ENCODE results near the gene GPR26. TPM values are rescaled to one million over a fixed set of nuclear protein-coding genes. Genes with fewer than 3 reads are reported as not detected.

GPR26 gene
- total RNA-seq, 1 donor from 2014 or later, result not detected

- Mint-ChIP-seq H3K4me1 (ENCODE audit: low read depth) (no peaks in the 10 kb centered on the region), H3K4me3 (ENCODE audit: low read depth) (no peak overlapping the region), H3K27ac (no peak overlapping the region), H3K27me3 (ENCODE audit: low read depth) (no peaks in the 10 kb centered on the region), H3K9me3 (no peaks in the 10 kb centered on the region), H3K36me3 (ENCODE audit: low read depth) (no peaks in the 10 kb centered on the region)
- DNase-seq (ENCODE audit: low spot score), result no peak
- intact Hi-C loops (cut with micrococcal nuclease), result no loop called here
Observed at GRCh38 chr10:123689880-123690279, 23.7 kb downstream of the GPR26 start.

- H3K9me3 Mint-ChIP-seq, result no peaks in the 10 kb centered on the region
- no peaks in the 10 kb centered on the region for H3K36me3 Mint-ChIP-seq (ENCODE audit: low read depth)
- peaks cover 2% of the 10 kb centered on the region for H3K27me3 Mint-ChIP-seq (ENCODE audit: low read depth)
- intact Hi-C loops (cut with micrococcal nuclease), result no loop called here
- no peak overlapping the region for H3K27ac Mint-ChIP-seq
- H3K4me1 Mint-ChIP-seq (ENCODE audit: low read depth), result no peaks in the 10 kb centered on the region
- no peak overlapping the region for H3K4me3 Mint-ChIP-seq (ENCODE audit: low read depth)
- no peak for DNase-seq (ENCODE audit: low spot score)
Observed at GRCh38 chr10:123703195-123703790, 37.1 kb downstream of the GPR26 start.

DNA sequence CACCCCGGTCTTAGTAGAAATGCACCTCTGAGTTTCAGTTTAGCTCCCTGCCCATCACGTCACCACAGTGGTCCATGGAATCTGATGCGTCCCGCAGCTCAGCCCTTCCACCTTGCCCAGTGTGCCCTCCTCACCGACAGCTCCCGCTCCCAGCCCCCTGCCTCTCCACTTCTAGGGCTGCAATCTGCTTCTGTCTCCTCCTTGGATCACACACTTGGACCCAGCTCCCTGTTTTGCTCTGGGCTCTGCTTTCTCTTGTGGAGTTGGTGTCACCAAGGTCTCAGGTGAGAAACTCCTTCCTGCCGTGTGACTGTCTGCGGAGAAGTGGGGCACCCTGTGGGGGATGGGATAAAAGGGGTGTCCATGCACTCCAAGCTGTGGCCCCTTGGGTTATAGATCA, 37.9 kb downstream of the GPR26 start:
- no peaks in the 10 kb centered on the region for H3K36me3 Mint-ChIP-seq (ENCODE audit: low read depth)
- peaks cover 2% of the 10 kb centered on the region for H3K27me3 Mint-ChIP-seq (ENCODE audit: low read depth)
- H3K4me1 Mint-ChIP-seq (ENCODE audit: low read depth), result no peaks in the 10 kb centered on the region
- H3K4me3 Mint-ChIP-seq (ENCODE audit: low read depth), result no peak overlapping the region
- no peaks in the 10 kb centered on the region for H3K9me3 Mint-ChIP-seq
- intact Hi-C loops (cut with micrococcal nuclease), result no loop called here
- H3K27ac Mint-ChIP-seq, result no peak overlapping the region
- no peak for DNase-seq (ENCODE audit: low spot score)

DNA sequence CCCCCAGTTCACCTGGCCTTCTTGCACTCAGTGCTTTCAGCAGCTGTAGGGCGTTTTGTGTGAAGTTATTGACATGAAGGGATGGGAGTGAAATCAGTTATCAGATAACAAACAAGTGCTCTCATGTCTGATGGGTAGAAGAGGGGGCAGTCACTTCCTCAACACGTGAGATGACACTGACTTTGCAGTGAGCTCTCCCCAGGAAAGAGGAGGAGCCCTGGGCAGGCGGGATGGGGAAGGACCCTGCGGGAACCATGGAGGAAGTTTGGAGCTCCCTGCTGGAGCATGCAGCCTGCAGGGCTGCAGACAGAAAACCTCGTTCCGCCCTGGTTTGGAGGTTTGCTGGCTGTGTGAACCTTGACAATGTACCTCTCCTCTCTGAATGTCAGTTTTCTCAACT, 38.7 kb downstream of the GPR26 start:
- Mint-ChIP-seq H3K27ac (no peak overlapping the region), H3K36me3 (ENCODE audit: low read depth) (no peaks in the 10 kb centered on the region), H3K4me3 (ENCODE audit: low read depth) (no peak overlapping the region), H3K27me3 (ENCODE audit: low read depth) (peaks cover 2% of the 10 kb centered on the region), H3K9me3 (no peaks in the 10 kb centered on the region), H3K4me1 (ENCODE audit: low read depth) (no peaks in the 10 kb centered on the region)
- intact Hi-C loops (cut with micrococcal nuclease), result no loop called here
- no peak for DNase-seq (ENCODE audit: low spot score)

DNA sequence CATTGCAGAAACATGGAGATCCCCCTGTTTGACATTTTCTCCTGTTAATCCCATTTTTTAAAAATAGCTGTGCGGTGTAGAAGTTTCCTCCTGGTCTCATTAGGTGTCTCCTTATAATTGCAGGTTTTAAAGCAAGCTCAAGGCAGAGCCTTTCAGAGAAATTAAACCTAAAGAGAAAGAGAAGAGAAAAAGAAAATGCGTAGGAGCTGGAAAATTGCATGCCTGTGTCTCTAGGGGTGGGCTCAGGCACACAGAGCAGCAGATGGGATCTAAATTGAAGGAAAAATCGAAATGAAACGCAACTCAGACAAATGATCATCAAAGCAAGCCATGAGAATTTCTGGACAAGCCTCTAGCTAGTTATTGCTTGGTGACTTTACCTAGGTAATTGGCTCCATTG, 40.1 kb downstream of the GPR26 start:
- intact Hi-C loops (cut with micrococcal nuclease), result no loop called here
- H3K27ac Mint-ChIP-seq, result no peak overlapping the region
- DNase-seq (ENCODE audit: low spot score), result no peak
- no peaks in the 10 kb centered on the region for H3K36me3 Mint-ChIP-seq (ENCODE audit: low read depth)
- H3K4me3 Mint-ChIP-seq (ENCODE audit: low read depth), result no peak overlapping the region
- no peaks in the 10 kb centered on the region for H3K4me1 Mint-ChIP-seq (ENCODE audit: low read depth)
- H3K27me3 Mint-ChIP-seq (ENCODE audit: low read depth), result peaks cover 2% of the 10 kb centered on the region
- no peaks in the 10 kb centered on the region for H3K9me3 Mint-ChIP-seq

DNA sequence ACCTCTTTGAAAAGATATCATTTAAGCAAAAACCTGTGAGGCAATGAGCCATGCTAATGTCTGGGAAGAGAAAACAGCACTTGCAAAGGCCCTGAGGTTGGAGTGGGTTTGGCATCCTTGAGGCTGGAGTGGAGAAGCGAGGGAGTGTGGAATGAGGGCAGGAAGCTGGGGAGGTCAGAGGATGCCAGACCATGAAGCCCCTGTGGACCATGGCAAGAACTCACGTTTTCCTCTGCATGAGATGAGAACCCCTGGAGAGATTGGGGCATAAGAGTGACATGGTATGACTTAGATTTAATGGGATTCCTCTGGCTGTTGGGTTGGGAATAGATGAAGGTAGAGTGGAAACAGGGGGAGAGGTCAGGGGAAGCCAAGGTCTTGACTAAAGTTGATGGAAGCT, 49.4 kb downstream of the GPR26 start:
- Mint-ChIP-seq H3K27ac (no peak overlapping the region), H3K9me3 (no peaks in the 10 kb centered on the region), H3K4me1 (ENCODE audit: low read depth) (no peaks in the 10 kb centered on the region), H3K27me3 (ENCODE audit: low read depth) (no peaks in the 10 kb centered on the region), H3K36me3 (ENCODE audit: low read depth) (no peaks in the 10 kb centered on the region), H3K4me3 (ENCODE audit: low read depth) (no peak overlapping the region)
- intact Hi-C loops (cut with micrococcal nuclease), result no loop called here
- no peak for DNase-seq (ENCODE audit: low spot score)

DNA sequence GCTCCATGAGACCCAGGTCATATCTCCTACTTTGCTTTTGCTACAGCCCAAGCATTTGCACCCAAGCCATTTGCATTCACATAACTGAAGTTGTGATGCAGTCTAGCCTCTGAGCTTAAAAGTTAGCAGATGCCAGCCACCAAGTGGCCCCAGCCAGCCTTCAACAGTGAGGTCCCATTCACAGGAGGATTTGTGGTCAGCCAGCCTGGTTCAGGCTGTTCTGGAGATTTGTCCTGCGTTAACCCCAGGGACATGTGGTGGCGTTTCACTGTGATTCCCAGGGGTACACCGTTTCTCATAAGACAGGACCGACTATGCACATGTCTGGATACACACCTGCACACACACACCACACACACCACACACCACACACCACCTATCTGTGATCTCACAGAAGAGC, 51.2 kb downstream of the GPR26 start:
- no peak for DNase-seq (ENCODE audit: low spot score)
- no peaks in the 10 kb centered on the region for H3K9me3 Mint-ChIP-seq
- H3K27ac Mint-ChIP-seq, result no peak overlapping the region
- no peaks in the 10 kb centered on the region for H3K36me3 Mint-ChIP-seq (ENCODE audit: low read depth)
- H3K27me3 Mint-ChIP-seq (ENCODE audit: low read depth), result no peaks in the 10 kb centered on the region
- H3K4me3 Mint-ChIP-seq (ENCODE audit: low read depth), result no peak overlapping the region
- no peaks in the 10 kb centered on the region for H3K4me1 Mint-ChIP-seq (ENCODE audit: low read depth)
- intact Hi-C loops (cut with micrococcal nuclease), result no loop called here

- intact Hi-C loops (cut with micrococcal nuclease), result no loop called here
- Mint-ChIP-seq H3K4me1 (ENCODE audit: low read depth) (no peaks in the 10 kb centered on the region), H3K4me3 (ENCODE audit: low read depth) (no peak overlapping the region), H3K27ac (no peak overlapping the region), H3K36me3 (ENCODE audit: low read depth) (no peaks in the 10 kb centered on the region), H3K27me3 (ENCODE audit: low read depth) (no peaks in the 10 kb centered on the region), H3K9me3 (no peaks in the 10 kb centered on the region)
- no peak for DNase-seq (ENCODE audit: low spot score)
Observed at GRCh38 chr10:123718544-123719060, 52.4 kb downstream of the GPR26 start.

DNA sequence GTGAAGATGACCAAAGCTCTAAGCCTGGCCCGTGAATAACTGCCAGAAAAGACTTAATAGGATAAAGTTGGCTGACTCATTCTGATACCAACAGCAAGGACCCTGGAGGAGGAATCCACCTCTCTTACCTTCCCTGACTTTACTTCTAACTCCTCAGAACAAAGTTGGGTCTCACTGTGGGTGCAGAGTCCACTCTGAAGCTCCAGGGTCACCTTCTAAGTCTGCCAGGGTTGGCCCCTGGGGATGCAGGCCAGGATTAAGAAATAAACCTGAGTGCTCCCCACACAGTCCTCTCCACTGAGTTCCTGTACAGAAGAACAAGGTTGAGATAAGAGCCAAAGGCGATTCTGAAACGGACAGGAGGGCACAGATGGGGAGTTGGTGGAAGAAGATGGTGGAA, 54.4 kb downstream of the GPR26 start:
- Mint-ChIP-seq H3K4me3 (ENCODE audit: low read depth) (no peak overlapping the region), H3K9me3 (no peaks in the 10 kb centered on the region), H3K27ac (no peak overlapping the region), H3K27me3 (ENCODE audit: low read depth) (no peaks in the 10 kb centered on the region), H3K4me1 (ENCODE audit: low read depth) (no peaks in the 10 kb centered on the region), H3K36me3 (ENCODE audit: low read depth) (no peaks in the 10 kb centered on the region)
- DNase-seq (ENCODE audit: low spot score), result no peak
- intact Hi-C loops (cut with micrococcal nuclease), result no loop called here

DNA sequence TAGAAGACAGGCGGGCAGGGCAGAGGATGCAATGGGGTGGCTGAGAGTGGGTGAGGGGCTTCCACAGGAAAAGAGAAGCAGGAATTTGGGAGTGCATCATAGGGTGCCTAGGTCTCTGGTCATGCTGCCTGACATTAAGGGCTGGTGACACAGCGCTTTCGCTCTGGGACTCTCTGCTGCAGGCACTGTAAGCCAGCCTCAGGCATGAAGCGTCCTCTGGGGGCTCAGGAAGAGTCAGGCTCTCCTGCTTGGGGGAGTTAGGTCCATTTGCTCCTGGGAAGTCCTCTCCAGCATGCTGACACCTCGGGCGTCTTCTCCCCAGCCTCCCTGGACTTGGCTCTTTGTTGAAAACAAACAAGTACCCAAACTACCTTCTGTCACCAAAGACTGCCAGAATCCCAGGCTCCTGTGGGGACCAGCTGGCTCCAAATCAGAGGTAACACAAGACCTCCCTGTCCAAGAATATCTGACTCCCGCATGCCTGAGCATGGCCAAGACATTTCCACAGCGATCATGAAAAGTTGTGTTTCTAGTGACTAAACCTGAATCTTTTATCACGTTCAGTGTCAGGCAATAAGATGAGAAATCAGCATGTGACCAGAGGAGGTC, 55.4 kb downstream of the GPR26 start:
- intact Hi-C loops (cut with micrococcal nuclease), result no loop called here
- Mint-ChIP-seq H3K4me1 (ENCODE audit: low read depth) (no peaks in the 10 kb centered on the region), H3K9me3 (no peaks in the 10 kb centered on the region), H3K27me3 (ENCODE audit: low read depth) (no peaks in the 10 kb centered on the region), H3K4me3 (ENCODE audit: low read depth) (no peak overlapping the region), H3K36me3 (ENCODE audit: low read depth) (no peaks in the 10 kb centered on the region), H3K27ac (no peak overlapping the region)
- DNase-seq (ENCODE audit: low spot score), result no peak

DNA sequence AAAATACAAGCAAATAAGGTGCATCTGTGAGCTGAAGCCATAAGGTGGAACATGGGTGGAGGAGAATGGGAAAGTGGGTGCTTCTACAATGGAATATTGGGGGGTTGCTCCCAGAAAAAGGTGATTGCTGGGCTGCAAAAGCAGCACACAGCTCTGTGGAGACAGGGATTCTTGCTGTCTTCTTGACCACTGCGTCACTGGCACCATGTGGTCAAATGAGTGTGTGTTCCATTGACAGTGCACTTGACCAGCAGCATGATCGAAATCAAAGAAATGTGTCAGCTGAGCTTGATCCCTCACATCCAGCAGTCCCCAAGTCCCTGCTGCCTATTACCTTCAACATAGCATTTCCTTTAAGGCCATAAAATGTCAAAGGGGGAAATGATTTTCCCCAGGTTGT, 56.2 kb downstream of the GPR26 start:
- H3K4me1 Mint-ChIP-seq (ENCODE audit: low read depth), result no peaks in the 10 kb centered on the region
- no peak for DNase-seq (ENCODE audit: low spot score)
- H3K9me3 Mint-ChIP-seq, result no peaks in the 10 kb centered on the region
- H3K4me3 Mint-ChIP-seq (ENCODE audit: low read depth), result no peak overlapping the region
- intact Hi-C loops (cut with micrococcal nuclease), result no loop called here
- H3K27me3 Mint-ChIP-seq (ENCODE audit: low read depth), result no peaks in the 10 kb centered on the region
- no peak overlapping the region for H3K27ac Mint-ChIP-seq
- no peaks in the 10 kb centered on the region for H3K36me3 Mint-ChIP-seq (ENCODE audit: low read depth)

DNA sequence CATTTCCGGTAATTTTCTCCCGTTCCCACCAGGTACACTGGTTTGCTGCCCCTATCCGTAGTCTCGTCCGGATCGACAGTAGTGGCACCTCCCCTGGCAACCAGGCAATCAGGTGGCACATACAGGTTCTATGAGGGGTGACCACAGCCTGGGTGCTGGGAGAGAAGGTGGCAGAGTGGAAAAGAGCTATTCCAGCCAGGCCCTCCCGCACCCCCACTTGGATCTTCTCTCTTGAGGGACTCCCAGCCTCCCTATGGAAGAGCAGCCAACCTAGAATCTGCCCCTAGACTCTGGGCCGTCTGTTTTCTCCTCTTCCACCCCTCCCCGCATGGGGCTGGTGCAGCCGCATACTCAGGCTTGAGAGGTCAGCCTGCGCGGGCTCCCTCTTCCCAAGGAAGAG, 58.6 kb downstream of the GPR26 start:
- H3K27ac Mint-ChIP-seq, result no peak overlapping the region
- no peak overlapping the region for H3K4me3 Mint-ChIP-seq (ENCODE audit: low read depth)
- H3K9me3 Mint-ChIP-seq, result no peaks in the 10 kb centered on the region
- H3K4me1 Mint-ChIP-seq (ENCODE audit: low read depth), result no peaks in the 10 kb centered on the region
- intact Hi-C loops (cut with micrococcal nuclease), result no loop called here
- no peaks in the 10 kb centered on the region for H3K27me3 Mint-ChIP-seq (ENCODE audit: low read depth)
- DNase-seq (ENCODE audit: low spot score), result no peak
- no peaks in the 10 kb centered on the region for H3K36me3 Mint-ChIP-seq (ENCODE audit: low read depth)

DNA sequence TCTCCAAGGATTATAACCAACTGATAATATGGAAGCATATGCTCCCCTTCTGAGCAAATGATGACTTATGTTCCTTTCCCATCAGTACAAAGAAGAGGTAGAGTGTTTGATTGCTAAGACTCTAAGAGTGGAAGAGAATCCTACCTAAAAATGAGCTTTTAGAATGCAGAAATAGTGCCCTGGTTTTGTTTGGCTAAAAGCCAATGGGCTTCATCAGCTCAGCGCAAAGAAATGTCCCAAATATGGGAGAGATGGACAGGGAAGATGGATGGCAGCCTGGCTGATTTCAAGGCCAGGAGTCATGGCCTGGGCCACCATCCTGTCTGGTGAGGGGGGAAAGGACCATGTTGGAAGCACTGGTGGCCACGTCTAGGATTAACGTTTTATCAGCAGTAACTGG, 60.2 kb downstream of the GPR26 start:
- Mint-ChIP-seq H3K9me3 (no peaks in the 10 kb centered on the region), H3K4me3 (ENCODE audit: low read depth) (no peak overlapping the region), H3K4me1 (ENCODE audit: low read depth) (no peaks in the 10 kb centered on the region), H3K27ac (no peak overlapping the region), H3K36me3 (ENCODE audit: low read depth) (no peaks in the 10 kb centered on the region), H3K27me3 (ENCODE audit: low read depth) (no peaks in the 10 kb centered on the region)
- intact Hi-C loops (cut with micrococcal nuclease), result no loop called here
- DNase-seq (ENCODE audit: low spot score), result no peak

DNA sequence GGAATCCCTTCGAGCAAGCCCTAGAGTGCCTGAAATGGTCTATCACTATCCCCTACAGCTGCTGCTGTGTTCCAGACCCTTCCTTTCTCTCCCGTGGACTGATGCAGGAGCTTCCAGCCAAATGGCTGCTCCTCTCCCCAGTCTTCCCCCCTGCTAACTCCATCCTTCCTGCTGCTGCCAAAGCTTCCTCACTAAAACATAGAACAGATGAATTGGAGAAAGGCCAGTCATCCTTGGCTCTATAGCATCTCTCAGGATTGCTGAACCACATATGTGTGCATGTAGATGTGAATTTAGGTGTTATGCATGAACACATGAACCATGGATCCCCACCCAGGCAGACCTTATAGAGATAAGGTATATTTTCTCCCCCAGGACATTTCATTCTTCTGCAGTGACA, 60.7 kb downstream of the GPR26 start:
- intact Hi-C loops (cut with micrococcal nuclease), result no loop called here
- Mint-ChIP-seq H3K27me3 (ENCODE audit: low read depth) (no peaks in the 10 kb centered on the region), H3K4me3 (ENCODE audit: low read depth) (no peak overlapping the region), H3K27ac (no peak overlapping the region), H3K4me1 (ENCODE audit: low read depth) (no peaks in the 10 kb centered on the region), H3K9me3 (no peaks in the 10 kb centered on the region), H3K36me3 (ENCODE audit: low read depth) (no peaks in the 10 kb centered on the region)
- DNase-seq (ENCODE audit: low spot score), result no peak
